GM21390 (cell line): ENCODE measurements around the gene ADIG.

ENCODE experiments used
- ATAC-seq: cut with Tn5 transposase; IDR thresholded peaks from one replicate; pipeline ENCODE4 v1.9.1; 2021; ENCODE audit not compliant: unreplicated experiment

The ADIG gene

DNA sequence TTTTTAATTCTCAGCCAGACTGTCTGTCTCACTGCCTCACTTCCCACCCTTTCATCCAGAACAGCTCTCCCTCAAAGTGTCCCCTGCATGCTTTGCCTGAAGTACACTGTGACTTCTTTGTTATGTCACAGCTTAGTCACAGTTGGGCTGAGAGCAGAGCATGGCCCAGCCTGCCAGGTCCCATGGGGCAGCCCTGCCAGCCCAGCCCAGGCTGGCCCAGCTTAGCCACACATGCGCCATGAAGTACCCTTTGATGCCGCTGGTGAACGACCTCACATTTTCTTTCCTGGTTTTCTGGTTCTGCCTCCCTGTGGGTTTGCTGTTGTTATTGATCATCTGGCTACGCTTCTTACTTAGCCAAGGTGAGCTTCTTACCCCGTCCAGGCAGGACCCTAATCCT lies at the start of gene ADIG:
TSS of gene ADIG (plus strand) at position 185 of the 400 bp plus-strand sequence. CDS start at position 239, 54 bp downstream.
- ATAC-seq: no peak

DNA sequence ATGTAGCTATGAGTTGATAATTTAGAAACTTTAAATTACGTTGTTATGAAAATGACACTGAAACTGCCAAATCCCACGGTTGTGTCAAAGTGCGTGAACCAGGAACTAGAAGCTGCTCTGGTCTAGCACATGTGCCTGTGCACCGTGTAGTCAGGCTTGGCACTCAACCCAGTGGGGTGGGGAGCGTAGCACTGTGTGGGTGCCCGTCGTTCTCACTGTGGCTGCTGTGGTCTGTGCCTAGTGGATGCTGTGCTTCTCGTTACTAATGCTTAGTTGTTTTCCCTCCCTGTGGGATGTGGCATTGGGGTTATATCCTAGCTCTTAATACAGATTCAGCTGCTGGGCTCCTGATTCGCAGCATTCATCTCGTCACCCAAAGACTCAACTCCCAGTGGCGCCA lies 46.2 kb upstream of the ADIG start:
- ATAC-seq: no peak

DNA sequence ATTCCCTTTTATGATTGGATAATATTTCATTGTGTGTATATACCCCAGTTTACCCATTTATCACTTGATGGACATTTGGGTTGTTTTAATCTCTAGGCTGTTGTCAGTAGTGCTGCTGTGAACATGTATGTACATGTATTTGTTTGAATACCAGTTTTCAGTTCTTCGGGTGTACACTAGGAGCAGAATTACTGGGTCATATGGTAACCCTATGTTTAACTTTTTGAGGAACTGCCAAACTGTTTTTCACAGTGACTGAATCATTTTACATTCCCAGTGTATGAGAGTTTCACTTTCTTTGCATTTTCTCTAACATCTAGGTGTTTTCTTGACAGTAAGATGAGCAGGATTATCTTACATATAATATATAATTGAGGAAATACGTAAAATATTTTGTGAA lies 44.7 kb upstream of the ADIG start:
- no peak for ATAC-seq

DNA sequence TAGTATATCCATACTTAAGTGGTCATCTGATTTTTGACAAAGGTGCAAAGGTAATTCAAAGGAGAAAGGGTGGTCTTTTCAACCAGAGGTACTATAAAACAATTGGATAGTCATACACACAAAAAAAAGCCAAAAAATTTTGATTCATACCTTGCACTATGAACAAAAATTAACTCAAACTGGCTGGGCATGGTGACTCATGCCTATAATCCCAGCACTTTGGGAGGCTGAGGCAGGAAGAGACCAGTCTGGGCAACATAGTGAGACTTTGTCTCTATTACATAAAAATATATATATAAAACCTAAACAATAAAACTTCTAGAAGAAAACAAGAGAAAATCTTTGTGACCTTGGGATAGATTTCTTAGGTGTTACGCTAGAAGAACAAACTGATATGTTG lies 43.8 kb upstream of the ADIG start:
- no peak for ATAC-seq

DNA sequence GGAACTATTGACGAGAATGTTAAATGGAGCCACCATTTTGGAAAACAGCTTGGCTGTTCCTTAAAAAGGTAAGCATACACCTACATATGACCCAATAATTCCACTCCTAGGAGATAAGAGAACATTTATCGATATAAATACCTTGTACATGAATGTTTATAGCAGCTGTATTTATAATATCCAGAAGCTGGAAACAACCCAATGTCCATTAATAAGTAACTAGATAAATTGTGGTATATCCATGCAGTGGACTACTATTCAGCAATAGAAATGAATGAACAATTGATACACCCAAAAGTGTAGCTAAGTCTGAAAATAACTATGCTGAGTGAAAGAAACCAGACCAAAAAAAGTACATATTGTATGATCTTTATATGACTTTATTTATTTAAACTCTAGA lies 42.2 kb upstream of the ADIG start:
- ATAC-seq: no peak

DNA sequence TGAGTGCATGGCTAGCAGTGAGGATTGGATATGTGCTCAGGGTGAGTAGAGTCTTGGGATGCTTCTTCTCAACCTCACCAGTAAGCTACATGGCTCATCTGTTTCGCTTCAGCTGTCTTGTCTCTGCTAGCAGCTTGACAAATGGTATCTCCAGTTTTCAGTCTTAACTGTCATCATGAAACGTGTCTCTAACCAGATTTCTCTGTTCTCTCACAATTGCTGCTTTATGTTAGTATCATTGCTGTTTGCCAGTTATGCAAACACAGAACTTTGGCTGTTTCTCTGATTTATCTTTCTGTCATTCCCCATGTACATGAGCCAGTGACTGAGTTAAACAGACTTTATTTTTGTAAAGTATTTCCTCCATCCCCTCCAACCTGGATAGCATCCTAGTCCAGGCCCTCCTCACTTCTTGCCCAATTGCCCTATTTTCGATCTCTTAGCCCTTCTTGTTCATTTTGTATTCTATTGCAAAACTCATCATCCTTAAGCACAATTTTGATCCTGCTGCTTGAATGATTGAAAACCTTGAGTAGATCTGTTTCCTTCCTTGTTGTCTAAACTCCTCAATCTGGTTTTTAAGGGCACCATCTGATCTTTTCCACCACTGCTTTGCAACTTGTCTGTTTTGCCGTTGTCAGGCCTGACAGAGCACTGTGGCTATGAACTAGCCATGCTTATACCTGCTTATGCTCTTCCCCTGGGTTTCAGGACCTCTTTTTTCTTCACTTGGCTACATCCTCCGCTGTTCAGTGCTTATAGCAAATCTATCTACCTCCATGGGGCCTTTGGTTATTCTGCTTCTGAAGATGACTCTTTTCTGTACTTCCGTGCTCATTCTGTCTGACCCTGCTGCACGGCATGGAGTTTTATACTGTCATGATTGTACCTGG lies 37.7 kb upstream of the ADIG start:
- ATAC-seq: no peak

DNA sequence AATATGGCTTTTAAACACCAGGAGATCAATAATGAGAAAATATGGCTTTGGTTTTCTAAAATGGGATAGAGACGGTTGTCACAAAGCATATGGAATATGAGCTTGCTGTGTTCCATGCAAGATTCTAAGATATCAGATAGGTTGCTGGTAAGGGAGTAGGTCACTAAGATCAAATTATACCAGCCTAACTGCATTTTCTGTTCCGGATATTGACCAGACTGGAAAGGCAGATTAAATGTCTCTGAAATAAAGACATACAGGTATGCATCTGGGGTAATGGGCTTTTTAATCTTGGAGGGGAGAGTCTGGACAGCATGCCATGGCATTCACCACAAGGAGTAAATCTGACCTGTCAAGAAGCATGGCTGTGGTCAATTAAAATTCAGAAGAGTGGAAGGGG lies 35.2 kb upstream of the ADIG start:
- no peak for ATAC-seq

DNA sequence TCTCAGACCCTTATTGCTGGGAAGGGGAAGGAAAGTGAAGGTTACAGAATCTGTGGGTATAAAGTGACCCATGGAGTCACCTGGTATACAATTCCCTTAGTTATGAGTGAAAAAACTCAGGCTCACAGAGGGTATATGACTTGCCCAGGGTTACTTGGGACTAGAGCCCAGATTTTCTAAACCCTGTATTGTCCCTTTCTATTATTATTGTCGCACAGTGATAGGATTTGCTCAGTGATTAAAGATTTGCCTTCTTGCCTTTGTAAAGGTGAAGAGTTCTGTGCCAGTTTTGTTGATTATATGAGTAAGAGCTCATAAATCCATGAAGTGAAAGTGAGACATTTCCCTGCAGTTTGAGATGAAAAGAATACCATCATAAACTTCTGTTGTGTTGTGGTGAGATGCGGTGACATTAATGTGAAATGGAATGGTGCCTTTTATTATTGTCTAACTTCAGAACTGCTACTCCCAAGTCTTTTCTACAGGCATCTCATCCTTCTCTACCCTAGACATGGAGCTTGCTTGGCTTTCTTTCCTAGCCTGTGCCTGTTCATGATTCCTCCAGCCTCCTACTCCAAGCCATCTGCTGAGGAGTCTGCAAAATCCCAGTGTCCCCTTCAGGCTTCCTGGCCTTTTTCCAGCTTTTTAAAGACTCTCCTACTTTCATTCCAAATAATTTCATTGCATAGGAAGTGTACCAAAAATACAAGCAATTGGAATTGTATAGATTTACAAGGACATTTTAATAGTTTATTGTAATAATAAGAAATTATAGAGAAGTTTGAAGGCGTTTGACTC lies 33.5 kb upstream of the ADIG start:
- ATAC-seq: no peak

DNA sequence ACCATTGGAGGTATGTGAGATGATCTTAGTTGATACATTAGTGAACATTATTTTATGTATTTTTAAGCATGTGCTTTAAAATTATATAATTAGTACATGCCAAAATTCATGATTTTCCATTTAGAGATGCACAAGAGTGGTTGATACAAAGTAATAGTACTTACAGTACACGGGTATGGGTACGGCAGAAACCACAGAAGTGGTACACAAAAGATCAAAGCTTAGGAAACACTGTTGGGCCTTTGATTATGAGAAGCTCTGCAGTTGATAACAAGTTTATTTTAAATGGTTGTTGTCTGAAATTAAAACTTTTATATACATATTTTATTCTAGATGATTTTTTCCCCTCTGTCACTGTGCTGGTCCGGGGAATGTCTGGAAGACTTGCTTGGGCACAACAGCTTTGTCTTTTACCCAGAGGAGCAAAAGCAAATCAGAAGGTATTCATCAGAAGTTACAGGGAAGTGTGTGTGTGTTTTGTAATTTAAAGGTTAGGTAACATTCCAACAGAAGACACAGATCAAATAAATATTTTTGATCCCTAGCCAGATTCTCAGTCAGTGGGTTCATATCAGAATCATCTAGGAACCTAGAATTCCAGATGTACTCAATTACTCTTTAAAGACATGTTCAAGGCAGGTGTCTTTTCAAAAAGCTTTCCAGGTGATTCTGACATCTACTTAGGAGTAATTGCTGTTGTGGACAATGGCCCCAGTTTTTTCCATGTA lies 32.5 kb upstream of the ADIG start:
- ATAC-seq: no peak

DNA sequence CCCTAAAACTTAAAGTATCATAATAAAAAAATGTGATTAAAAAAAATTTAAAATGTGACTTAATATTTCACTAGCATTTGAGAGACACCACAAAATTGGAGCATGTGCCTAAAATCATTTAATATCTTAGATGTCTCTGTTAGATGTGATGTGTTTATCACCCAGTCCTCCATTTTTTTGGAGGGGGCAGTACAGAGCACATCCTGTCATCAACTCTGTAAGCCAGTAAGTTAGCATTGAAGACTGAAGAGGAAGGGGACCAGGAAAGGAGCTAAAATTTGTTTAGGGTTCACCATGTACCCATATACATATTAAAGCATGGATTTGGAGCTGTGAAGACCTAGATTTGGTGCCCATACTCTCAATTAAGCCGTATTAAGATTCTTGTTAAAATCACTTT lies 30.7 kb upstream of the ADIG start:
- no peak for ATAC-seq

DNA sequence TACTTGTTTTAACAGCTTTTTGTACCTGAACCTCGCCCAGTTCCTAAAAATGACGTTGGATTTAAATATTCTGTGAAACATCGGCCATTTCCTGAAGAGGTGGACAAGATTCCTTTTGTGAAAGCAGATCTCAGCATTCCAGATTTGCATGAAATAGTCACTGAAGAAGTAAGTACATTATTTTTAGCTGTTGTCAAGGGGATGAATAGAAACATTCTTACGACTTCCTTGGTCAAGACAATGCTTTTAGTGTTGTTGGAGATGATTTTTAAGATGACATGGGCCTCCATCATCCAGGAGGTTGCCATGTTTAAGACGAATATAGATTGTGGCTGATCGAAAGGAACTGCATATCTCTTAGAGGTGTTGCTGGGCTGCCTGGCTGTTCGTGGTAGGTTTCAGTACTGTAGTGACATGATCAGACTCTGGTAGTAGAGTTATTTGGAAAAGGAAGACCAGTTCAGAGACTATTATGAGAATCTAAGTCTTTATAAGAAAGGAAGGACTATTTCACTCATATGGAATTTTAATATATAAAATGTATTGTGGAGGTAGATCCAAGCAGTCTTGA lies 29.9 kb upstream of the ADIG start:
- ATAC-seq: no peak

DNA sequence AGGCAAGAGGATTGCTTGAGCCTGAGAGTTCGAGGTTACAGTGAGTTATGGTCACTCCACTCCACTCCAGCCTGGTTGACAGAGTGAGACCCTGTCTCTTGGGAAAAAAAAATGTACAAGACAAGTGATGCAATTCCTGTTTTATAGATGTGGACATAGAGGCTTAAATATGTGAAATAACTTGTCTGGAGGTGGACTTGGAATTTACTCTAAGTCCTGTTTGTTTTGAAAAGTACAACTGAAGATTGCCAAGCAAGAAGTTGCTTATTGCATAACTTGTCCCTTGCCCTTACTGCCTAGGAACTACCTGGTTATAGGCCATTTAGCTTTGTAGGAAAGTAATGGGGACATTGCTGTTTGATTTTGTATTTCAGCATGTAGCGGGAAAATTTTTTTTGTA lies 26.0 kb upstream of the ADIG start:
- ATAC-seq: no peak

DNA sequence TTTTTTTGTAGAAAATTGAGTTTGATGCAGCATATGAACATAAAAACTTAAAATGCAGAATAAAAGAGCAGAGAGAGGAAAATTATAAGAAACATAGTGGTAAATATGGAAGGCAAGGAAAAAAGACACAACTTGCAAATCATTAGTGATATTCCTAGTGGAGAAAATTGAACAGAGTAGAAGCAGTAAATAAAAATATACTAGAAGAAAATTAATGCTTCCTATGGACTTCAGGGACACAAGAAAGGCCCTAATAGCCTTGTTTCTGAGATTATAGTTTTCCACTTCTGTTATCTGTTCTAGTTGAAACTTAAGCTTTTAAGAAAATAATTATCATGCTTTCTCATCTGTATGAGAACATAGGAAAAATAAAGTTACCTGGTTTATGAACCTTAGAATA lies 25.6 kb upstream of the ADIG start:
- no peak for ATAC-seq

DNA sequence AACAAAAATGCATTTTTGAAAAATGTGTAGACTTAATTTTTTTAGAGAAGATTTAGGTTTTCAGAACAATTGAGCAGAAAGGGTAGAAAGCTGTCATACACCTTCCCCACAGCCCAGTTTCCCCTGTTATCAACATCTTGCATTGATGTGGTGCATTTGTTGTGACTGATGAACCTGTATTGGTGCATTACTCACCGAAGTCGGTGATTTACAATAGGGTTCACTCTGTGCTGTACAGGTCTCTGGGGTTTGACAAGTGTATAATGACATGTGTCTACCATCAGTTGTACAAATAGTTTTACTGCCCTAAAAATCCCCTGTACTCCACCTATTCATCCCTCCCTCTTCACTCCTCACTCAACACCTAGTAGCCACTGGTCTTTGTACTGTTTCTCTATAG lies 23.8 kb upstream of the ADIG start:
- ATAC-seq: no peak

DNA sequence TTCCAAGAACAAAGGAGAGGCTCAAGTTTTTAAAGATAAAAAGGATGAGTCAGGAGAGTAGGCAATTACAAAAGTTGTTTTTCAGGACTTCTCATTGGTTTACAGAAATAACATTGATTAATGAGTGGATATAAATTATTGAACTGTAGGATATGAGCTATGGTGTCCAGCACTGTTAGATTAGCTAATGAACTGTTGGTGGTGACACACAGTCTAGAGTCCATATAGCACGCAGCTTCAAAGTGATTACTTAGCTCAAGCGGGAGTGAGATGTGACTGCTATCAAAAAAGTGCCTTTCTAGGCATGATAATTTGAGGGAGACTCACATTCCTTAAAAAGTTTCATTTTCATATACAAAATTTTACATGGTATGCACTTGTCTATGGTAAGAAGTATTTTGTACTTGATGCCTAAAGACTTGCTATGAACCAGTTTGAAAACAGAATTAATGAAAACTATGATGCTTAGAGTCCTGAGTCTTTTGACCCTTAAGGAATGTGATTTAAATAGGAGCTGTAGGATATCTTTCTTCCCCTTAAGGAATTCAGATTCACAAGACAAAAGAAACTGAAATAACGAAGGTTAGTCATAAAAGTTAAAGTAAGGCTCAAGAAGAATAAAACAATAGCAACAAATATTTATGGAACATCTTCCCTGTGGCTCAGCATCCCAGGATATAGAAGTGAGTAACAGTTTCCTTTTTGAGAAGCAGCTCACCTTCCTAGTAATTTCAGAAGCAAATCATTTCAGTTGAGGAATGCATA lies 22.2 kb upstream of the ADIG start:
- ATAC-seq: no peak

DNA sequence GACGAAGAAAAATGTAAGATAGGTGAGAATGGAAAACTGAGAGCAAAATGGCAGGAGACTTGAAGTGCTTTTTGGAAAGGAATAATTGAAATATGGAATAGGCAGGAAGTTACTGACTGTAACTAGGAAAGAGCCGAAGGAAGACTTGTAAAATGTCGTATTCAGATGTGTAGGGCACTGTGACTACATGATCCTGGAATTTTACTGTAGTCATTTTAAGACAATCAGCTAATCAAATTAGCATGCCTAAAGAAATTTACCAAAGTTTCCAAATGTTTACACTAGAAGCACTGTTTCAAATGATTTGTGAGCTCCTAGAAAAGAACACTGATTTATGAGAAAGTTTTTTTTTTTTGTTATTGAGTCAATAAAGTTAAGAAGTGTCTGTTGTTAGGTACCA lies 21.2 kb upstream of the ADIG start:
- no peak for ATAC-seq

DNA sequence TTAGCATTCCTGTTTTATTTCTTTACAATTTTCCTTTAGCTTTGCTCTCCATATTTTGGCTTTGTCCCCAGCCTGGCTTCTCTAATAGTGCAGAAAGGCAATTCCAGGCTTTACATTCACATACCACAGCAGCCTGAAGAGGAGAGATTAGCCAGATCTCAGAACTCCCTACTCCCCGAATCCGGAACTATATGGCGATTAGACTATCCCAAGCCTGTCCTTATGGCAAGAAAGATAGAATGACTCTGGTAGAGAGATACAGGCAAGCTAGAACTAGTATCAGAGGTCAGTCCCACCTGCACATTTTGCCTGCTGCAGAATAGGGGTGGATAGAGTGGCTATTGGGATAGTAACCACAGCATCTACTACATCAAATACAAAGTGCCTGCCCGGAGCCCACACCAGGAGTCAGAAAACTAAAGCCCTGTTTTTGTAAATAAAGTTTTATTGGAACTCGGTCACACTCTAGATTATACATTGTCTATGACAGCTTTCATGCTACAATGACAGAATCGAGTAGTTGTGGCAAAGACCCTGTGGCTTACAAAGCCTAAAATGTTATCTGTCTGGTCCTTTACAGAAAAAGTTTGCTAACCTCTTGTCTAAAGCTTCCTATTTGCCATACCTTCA lies 17.1 kb upstream of the ADIG start:
- ATAC-seq: no peak

DNA sequence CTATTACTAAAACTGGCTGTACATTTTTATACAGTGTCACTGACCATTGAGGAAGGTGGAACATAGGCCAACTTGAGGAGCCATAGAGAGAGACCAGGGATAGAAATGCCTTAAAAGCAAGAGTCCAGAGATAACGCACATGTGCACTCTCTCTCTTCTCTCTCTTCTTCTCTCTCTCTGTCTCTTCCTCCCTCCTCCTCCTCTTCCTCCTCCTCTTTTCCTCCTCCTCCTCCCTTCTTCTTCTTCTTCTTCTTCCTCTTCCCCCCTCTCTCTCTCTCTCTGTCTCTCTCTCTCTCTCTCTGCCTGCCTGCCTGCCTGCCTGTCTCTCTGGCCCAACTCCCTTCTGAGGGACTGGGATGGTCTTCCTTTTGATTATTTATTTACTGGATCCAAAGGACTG lies 16.3 kb upstream of the ADIG start:
- ATAC-seq: no peak

DNA sequence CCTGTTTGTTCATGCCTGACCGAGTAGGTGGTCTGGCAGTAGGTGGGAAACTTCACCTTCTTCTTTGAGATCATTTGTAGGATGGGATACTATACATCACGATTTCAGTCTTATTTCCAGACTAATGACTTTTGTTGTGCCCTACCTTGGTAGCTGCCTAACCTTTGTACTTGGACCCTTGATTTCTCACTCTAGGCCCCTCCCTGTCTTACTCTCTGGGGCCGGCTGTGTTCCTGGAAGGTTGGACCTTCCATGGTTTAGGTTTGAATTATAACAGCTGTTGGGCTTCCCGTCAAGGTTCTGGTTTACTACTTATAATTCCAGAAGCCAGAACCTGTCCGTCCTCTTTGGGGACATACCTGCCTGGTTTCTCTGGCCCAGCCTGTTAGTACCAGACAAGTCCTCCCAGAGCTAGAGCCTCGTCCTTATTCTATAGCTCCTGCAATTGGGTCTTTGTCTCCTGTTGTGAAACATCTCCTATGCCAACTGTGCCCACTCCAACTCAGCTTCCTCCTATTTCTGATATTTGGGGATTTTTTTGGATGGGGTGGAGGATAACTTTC lies 14.9 kb upstream of the ADIG start:
- ATAC-seq: no peak
